Adrenal gland (tissue), 5 donors: ENCODE results near the gene CBX4.

Experiments
- POLR2A ChIP-seq, 2 donors: fragments of 450-650 bp; IDR thresholded peaks; one replicate each; pipeline ENCODE4 v1.6.1; 2017; ENCODE audit warnings: antibody characterized with exemption in 2 of 2, mild to moderate bottlenecking in 2 of 2, moderate library complexity in 1 of 2
- TF ChIP-seq, protein P1 (sequence below), 6 experiments: fragments of 450-650 bp in 4 of 6; fragments of 200-600 bp in 2 of 6; sonication (generic) in 1 of 6; IDR thresholded peaks; 1 replicate in 5 of 6; 2 replicates in 1 of 6; pipeline versions ENCODE4 v1.5.1 to v1.8.0; 2016 to 2021; ENCODE audit warnings: antibody characterized with exemption in 6 of 6, mild to moderate bottlenecking in 2 of 6, moderate library complexity in 1 of 6
- donor health status: DM: no; HTN: no; CAD: no.

DNA sequence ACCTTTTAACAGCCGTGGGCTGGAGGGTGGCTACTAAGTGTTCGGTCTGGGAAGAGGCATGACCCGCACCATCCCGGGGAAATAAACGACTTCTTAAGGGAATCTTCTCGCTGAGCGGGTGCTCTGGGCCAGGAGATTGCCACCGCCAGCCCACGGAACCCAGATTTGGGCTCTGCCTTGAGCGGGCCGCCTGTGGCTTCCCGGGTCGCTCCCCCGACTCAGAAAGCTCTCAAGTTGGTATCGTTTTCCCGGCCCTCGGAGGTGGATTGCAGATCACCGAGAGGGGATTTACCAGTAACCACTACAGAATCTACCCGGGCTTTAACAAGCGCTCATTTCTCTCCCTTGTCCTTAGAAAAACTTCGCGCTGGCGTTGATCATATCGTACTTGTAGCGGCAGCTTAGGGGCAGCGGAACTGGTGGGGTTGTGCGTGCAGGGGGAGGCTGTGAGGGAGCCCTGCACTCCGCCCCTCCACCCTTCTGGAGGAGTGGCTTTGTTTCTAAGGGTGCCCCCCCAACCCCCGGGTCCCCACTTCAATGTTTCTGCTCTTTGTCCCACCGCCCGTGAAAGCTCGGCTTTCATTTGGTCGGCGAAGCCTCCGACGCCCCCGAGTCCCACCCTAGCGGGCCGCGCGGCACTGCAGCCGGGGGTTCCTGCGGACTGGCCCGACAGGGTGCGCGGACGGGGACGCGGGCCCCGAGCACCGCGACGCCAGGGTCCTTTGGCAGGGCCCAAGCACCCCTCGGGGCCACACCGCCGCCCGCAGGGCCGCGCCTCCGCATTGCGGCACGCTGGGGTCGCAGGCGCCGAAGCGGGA, 3.6 kb upstream of the CBX4 start:
- TF ChIP-seq, protein P1, sequence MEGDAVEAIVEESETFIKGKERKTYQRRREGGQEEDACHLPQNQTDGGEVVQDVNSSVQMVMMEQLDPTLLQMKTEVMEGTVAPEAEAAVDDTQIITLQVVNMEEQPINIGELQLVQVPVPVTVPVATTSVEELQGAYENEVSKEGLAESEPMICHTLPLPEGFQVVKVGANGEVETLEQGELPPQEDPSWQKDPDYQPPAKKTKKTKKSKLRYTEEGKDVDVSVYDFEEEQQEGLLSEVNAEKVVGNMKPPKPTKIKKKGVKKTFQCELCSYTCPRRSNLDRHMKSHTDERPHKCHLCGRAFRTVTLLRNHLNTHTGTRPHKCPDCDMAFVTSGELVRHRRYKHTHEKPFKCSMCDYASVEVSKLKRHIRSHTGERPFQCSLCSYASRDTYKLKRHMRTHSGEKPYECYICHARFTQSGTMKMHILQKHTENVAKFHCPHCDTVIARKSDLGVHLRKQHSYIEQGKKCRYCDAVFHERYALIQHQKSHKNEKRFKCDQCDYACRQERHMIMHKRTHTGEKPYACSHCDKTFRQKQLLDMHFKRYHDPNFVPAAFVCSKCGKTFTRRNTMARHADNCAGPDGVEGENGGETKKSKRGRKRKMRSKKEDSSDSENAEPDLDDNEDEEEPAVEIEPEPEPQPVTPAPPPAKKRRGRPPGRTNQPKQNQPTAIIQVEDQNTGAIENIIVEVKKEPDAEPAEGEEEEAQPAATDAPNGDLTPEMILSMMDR (IDR thresholded peaks at IDR 0.05) = no peak
- TF ChIP-seq POLR2A (IDR thresholded peaks at IDR 0.05) = no peak
